GM12878 (cell line): ENCODE data around the gene NR2C2AP. TPM values are rescaled to one million over a fixed set of nuclear protein-coding genes. Genes with fewer than 3 reads are reported as not detected.

Experiments
- ATAC-seq: fragments of 200-7000 bp; cut with Tn5 transposase; 3 replicates; pipeline ENCODE4 v1.9.1; 2020; ENCODE audit warnings: mild to moderate bottlenecking, moderate library complexity
- BruUV-seq: library from RNA; stranded (reverse); fragments of 400-500 nt; replicated peaks from 2 replicates; lab custom pipeline; 2021; lab: Mats Ljungman, UMichigan
- CTCF ChIA-PET: fragments of 300-600 bp; sonication (Branson Sonifier 250); formaldehyde crosslinking; extraction: SDS; loops from one replicate; lab custom pipeline; 2021; ENCODE audit warnings: inconsistent platforms; lab: Yijun Ruan, JAX
- POLR2A ChIA-PET: fragments of 350-600 bp; formaldehyde crosslinking; extraction: SDS; loops from one replicate; lab custom pipeline; 2021; ENCODE audit warnings: inconsistent platforms; lab: Charles Lee
- RAD21 ChIA-PET: fragments of 300-600 bp; sonication (Branson Sonifier 250); formaldehyde crosslinking; loops from one replicate; lab custom pipeline; 2023; ENCODE audit warnings: antibody characterized with exemption; ENCODE audit not compliant: unreplicated experiment; lab: Charles Lee
- SMC1A ChIA-PET: fragments of 300-600 bp; sonication (Branson Sonifier 250); formaldehyde crosslinking; loops from one replicate; lab custom pipeline; 2023; ENCODE audit not compliant: unreplicated experiment, uncharacterized antibody; lab: Charles Lee
- DNase-seq: peaks from one replicate; pipeline ENCODE4 v3.0.0-alpha.2; 2011; ENCODE audit warnings: low read depth, low spot score
- FAIRE-seq: peaks from 3 replicates; lab custom pipeline; 2011; peaks lifted over from hg19 to GRCh38; lab: Jason Lieb, UNC
- H2AFZ ChIP-seq: 2 replicates; pipeline ENCODE4 v1.6.0; 2011; ENCODE audit warnings: low read depth, low read length, control low read depth; ENCODE audit not compliant: control insufficient read depth
- H3K27ac ChIP-seq: 2 replicates; pipeline ENCODE4 v1.5.1; 2011; ENCODE audit warnings: control low read depth; ENCODE audit not compliant: control insufficient read depth, insufficient read depth
- H3K27me3 ChIP-seq, 2 experiments: replicated peaks in 1 of 2; 2 replicates each; pipeline versions ENCODE4 v1.6.0 to v1.6.1; 2011; ENCODE audit warnings: low read length in 1 of 2; ENCODE audit not compliant: control insufficient read depth in 2 of 2, insufficient read depth in 2 of 2
- H3K36me3 ChIP-seq, 2 experiments: 2 replicates each; pipeline ENCODE4 v1.5.1; 2011; ENCODE audit warnings: low read length in 1 of 2; ENCODE audit not compliant: control insufficient read depth in 2 of 2, insufficient read depth in 2 of 2
- H3K4me1 ChIP-seq: 2 replicates; pipeline ENCODE4 v1.6.1; 2011; ENCODE audit warnings: mild to moderate bottlenecking, low read length, moderate library complexity, mixed read lengths; ENCODE audit not compliant: control insufficient read depth, insufficient read depth
- H3K4me2 ChIP-seq: 2 replicates; pipeline ENCODE4 v1.6.0; 2011; ENCODE audit warnings: control low read depth; ENCODE audit not compliant: control insufficient read depth, insufficient read depth
- H3K4me3 ChIP-seq: fragments of 200-600 bp; sonication (generic); 2 replicates; pipeline ENCODE4 v1.5.1; 2016
- H3K79me2 ChIP-seq: 2 replicates; pipeline ENCODE4 v1.6.0; 2011; ENCODE audit warnings: low read length; ENCODE audit not compliant: control insufficient read depth, insufficient read depth
- H3K9ac ChIP-seq: 2 replicates; pipeline ENCODE4 v1.8.0; 2011; ENCODE audit warnings: low read length, control low read depth, mixed read lengths; ENCODE audit not compliant: control insufficient read depth, insufficient read depth
- H3K9me3 ChIP-seq: replicated peaks from 3 replicates; pipeline ENCODE4 v1.5.1; 2011; ENCODE audit warnings: mild to moderate bottlenecking, low read length; ENCODE audit not compliant: control insufficient read depth, insufficient read depth
- H4K20me1 ChIP-seq: 2 replicates; pipeline ENCODE4 v1.6.0; 2011; ENCODE audit not compliant: control insufficient read depth, insufficient read depth
- ASH2L ChIP-seq: fragments of 300-600, 200-600 bp; sonication (generic); IDR thresholded peaks from 2 replicates; pipeline ENCODE4 v1.6.1; 2017; ENCODE audit warnings: low read depth, mild to moderate bottlenecking, borderline replicate concordance
- FOXM1 ChIP-seq: IDR thresholded peaks from 2 replicates; pipeline ENCODE4 v1.6.1; 2012; ENCODE audit warnings: low read depth, mild to moderate bottlenecking, inconsistent platforms, low read length, moderate library complexity
- MEF2A ChIP-seq: IDR thresholded peaks from 2 replicates; pipeline ENCODE4 v1.6.1; 2011; ENCODE audit warnings: low read depth, mild to moderate bottlenecking, low read length, moderate library complexity; ENCODE audit not compliant: insufficient read depth
- NBN ChIP-seq: fragments of 450-650 bp; IDR thresholded peaks from 2 replicates; pipeline ENCODE4 v1.6.1; 2016
- TCF7 ChIP-seq: IDR thresholded peaks from 2 replicates; pipeline ENCODE4 v1.6.1; 2014; ENCODE audit warnings: antibody characterized with exemption, borderline replicate concordance
- WRNIP1 ChIP-seq: IDR thresholded peaks from 2 replicates; pipeline ENCODE4 v1.6.1; 2011; ENCODE audit warnings: low read depth, low read length, improper control_type of control experiment, borderline replicate concordance
- ZNF217 ChIP-seq: fragments of 450-650 bp; IDR thresholded peaks from 2 replicates; pipeline ENCODE4 v1.6.1; 2017; ENCODE audit warnings: antibody characterized with exemption, mild to moderate bottlenecking
- whole genome bisulfite sequencing: methylation state at CpG from one replicate; pipeline ENCODE4 v1.1.6; 2016; ENCODE audit warnings: low lambda C conversion rate; ENCODE audit not compliant: insufficient replicate concordance, insufficient coverage; ENCODE audit errors: missing lambda C conversion rate; 5-methylcytosine and 5-hydroxymethylcytosine counted together
- in situ Hi-C: fragments of 300-500 bp; cut with MboI; formaldehyde crosslinking; loops from 9 replicates; pipeline ENCODE4 v1.14.3; 2018; ENCODE audit warnings: mixed read lengths
- intact Hi-C: fragments of 100-400 bp; cut with micrococcal nuclease; formaldehyde crosslinking; loops from one replicate; pipeline ENCODE4 v1.14.2; 2022; ENCODE audit not compliant: unreplicated experiment
- polyA plus RNA-seq, 11 experiments: library from polyadenylated mRNA; depleted of rRNA in 4 of 11; unstranded in 6 of 11; stranded (reverse) in 5 of 11; fragments of >200 nt; fragmentation: Nextera tagmentation in 4 of 11; fragmentation: Illumina TruSeq in 1 of 11; extraction: Ambion mirVana in 4 of 11; extraction: Trizol in 1 of 11; gene quantifications; 1 replicate in 1 of 11; 2 replicates in 10 of 11; pipeline versions ENCODE4 v1.2.1 to v1.2.3, GENCODE V29; 2011 to 2016; ENCODE audit warnings: inconsistent platforms in 2 of 11, missing spikeins in 2 of 11, low read depth in 1 of 11
- total RNA-seq, 4 experiments: library from RNA; depleted of rRNA in 3 of 4; stranded (reverse); fragments of >200 nt in 3 of 4; fragmentation: Illumina TruSeq in 1 of 4; extraction: Trizol in 1 of 4; gene quantifications; 2 replicates each; pipeline versions ENCODE4 v1.2.1 to v1.2.3, GENCODE V29; 2013 to 2021
- TF ChIP-seq, protein P1 (sequence below): IDR thresholded peaks from 2 replicates; pipeline ENCODE4 v1.6.1; 2012; ENCODE audit warnings: low read depth, low read length, improper control_type of control experiment
- TF ChIP-seq, protein P2 (sequence below), 3 experiments: IDR thresholded peaks in 2 of 3; conservative IDR thresholded peaks in 1 of 3; 2 replicates each; pipeline ENCODE4 v1.5.1; 2011; ENCODE audit warnings: low read depth in 3 of 3, low read length in 3 of 3, mild to moderate bottlenecking in 3 of 3, control low read depth in 2 of 3, moderate library complexity in 2 of 3, inconsistent platforms in 1 of 3, mixed read lengths in 1 of 3; ENCODE audit not compliant: control insufficient read depth in 2 of 3, insufficient read depth in 1 of 3; ENCODE audit errors: extremely low read depth in 1 of 3
- TF ChIP-seq, protein P3 (sequence below): fragments of 450-650 bp; IDR thresholded peaks from 2 replicates; pipeline ENCODE4 v1.6.1; 2017; ENCODE audit warnings: mild to moderate bottlenecking, moderate library complexity
- TF ChIP-seq, protein P4 (sequence below): IDR thresholded peaks from 2 replicates; pipeline ENCODE4 v1.6.1; 2011; ENCODE audit warnings: low read depth, mild to moderate bottlenecking, low read length, moderate library complexity, borderline replicate concordance; ENCODE audit errors: extremely low read depth
- TF ChIP-seq, protein P5 (sequence below): fragments of 450-650 bp; IDR thresholded peaks from 2 replicates; pipeline ENCODE4 v1.6.1; 2016; ENCODE audit warnings: mild to moderate bottlenecking

The NR2C2AP gene
- total and polyA plus RNA-seq, 10 of the 15 experiments (the other 5 are each of a cell fraction or from before 2014, with no cell fraction given) = 21.5 to 44.8 (median 28.1) TPM

DNA sequence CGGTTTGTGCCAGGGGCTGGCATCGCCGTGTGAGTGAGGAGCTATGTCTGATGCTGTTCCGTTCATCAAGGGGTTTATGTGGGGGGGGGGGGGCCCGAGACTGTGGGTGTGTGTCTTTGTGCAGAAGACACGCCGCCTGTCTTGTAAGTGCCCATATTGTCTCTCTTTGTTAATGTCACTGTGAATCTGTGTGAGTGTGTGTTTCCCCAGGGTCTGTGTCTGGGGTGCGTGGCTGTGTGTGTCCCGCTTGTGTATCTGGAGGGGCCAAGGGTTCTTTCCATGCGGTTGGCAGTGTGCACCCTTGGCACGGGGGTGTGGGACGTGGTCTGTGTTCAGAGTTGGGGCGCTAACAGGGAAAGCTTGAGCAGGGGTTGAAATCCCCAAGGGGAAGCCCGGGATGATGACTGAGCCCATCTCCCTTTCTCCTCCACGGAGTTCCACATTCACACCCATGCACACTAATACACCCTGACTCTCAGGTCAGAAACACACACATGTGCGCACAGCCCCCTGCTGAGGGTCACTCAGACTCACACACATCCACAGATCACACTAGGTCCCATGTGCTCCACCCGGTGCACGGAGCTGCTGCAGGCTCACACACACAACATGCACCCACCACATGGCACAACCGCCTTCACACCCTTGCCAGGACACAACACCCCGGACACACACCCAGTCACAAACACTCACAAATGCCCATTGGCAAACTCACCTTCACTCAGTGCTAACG lies 10.4 kb upstream of the NR2C2AP start:
- in situ Hi-C loops = no loop called here
- Histone ChIP-seq H4K20me1 (no peaks in the 10 kb centered on the region), H3K79me2 (no peaks in the 10 kb centered on the region), H3K9ac (no peak overlapping the region), H3K4me1 (peaks cover 10% of the 10 kb centered on the region; the same call in 1 of the 2 replicates), H3K4me3 (no peak overlapping the region), H3K9me3 (0 out of 3 replicates have a peak, but pooled peaks cover 2% of the 10 kb centered on the region), H3K27me3 (peaks cover 0 to 2% of the 10 kb centered on the region in 2 experiments; a peak in 1 of 4 replicates), H3K27ac (no peak overlapping the region), H3K36me3 (no peaks in the 10 kb centered on the region), H2AFZ (no peak overlapping the region), H3K4me2 (peak overlapping the region; percentile 25; the same call in 1 of the 2 replicates)
- ATAC-seq (peak; percentile 35), FAIRE-seq (peak; percentile 13), DNase-seq (no peak)
- BruUV-seq = no TSS peak
- ChIA-PET POLR2A (no interaction called here), CTCF (interaction anchor here (1.0 kb wide), 1 partner anchor 39 kb away, joined by 3 read pairs; no protein-coding TSS in a partner anchor), SMC1A (no interaction called here), RAD21 (no interaction called here)
- 14% methylated on average over 20 of the region's 21 CpGs for WGBS
- intact Hi-C loops = no loop called here
- no peak for TF ChIP-seq FOXM1
- no peak for TF ChIP-seq NBN
- TF ChIP-seq WRNIP1 = no peak
- no peak for TF ChIP-seq TCF7
- no peak for TF ChIP-seq ZNF217
- no peak for TF ChIP-seq ASH2L
- TF ChIP-seq, protein P1, sequence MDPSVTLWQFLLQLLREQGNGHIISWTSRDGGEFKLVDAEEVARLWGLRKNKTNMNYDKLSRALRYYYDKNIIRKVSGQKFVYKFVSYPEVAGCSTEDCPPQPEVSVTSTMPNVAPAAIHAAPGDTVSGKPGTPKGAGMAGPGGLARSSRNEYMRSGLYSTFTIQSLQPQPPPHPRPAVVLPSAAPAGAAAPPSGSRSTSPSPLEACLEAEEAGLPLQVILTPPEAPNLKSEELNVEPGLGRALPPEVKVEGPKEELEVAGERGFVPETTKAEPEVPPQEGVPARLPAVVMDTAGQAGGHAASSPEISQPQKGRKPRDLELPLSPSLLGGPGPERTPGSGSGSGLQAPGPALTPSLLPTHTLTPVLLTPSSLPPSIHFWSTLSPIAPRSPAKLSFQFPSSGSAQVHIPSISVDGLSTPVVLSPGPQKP = no peak
- TF ChIP-seq, protein P2, sequence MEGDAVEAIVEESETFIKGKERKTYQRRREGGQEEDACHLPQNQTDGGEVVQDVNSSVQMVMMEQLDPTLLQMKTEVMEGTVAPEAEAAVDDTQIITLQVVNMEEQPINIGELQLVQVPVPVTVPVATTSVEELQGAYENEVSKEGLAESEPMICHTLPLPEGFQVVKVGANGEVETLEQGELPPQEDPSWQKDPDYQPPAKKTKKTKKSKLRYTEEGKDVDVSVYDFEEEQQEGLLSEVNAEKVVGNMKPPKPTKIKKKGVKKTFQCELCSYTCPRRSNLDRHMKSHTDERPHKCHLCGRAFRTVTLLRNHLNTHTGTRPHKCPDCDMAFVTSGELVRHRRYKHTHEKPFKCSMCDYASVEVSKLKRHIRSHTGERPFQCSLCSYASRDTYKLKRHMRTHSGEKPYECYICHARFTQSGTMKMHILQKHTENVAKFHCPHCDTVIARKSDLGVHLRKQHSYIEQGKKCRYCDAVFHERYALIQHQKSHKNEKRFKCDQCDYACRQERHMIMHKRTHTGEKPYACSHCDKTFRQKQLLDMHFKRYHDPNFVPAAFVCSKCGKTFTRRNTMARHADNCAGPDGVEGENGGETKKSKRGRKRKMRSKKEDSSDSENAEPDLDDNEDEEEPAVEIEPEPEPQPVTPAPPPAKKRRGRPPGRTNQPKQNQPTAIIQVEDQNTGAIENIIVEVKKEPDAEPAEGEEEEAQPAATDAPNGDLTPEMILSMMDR (IDR thresholded peaks at IDR 0.05 in 2 of 3, conservative IDR thresholded peaks at IDR 0.05 in 1 of 3; ENCODE audit: control insufficient read depth in 2 of 3, extremely low read depth in 1 of 3, insufficient read depth in 1 of 3, low read depth in 3 of 3, low read length in 3 of 3) = no peak
- TF ChIP-seq, protein P3, sequence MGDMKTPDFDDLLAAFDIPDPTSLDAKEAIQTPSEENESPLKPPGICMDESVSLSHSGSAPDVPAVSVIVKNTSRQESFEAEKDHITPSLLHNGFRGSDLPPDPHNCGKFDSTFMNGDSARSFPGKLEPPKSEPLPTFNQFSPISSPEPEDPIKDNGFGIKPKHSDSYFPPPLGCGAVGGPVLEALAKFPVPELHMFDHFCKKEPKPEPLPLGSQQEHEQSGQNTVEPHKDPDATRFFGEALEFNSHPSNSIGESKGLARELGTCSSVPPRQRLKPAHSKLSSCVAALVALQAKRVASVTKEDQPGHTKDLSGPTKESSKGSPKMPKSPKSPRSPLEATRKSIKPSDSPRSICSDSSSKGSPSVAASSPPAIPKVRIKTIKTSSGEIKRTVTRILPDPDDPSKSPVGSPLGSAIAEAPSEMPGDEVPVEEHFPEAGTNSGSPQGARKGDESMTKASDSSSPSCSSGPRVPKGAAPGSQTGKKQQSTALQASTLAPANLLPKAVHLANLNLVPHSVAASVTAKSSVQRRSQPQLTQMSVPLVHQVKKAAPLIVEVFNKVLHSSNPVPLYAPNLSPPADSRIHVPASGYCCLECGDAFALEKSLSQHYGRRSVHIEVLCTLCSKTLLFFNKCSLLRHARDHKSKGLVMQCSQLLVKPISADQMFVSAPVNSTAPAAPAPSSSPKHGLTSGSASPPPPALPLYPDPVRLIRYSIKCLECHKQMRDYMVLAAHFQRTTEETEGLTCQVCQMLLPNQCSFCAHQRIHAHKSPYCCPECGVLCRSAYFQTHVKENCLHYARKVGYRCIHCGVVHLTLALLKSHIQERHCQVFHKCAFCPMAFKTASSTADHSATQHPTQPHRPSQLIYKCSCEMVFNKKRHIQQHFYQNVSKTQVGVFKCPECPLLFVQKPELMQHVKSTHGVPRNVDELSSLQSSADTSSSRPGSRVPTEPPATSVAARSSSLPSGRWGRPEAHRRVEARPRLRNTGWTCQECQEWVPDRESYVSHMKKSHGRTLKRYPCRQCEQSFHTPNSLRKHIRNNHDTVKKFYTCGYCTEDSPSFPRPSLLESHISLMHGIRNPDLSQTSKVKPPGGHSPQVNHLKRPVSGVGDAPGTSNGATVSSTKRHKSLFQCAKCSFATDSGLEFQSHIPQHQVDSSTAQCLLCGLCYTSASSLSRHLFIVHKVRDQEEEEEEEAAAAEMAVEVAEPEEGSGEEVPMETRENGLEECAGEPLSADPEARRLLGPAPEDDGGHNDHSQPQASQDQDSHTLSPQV = no peak
- no peak for TF ChIP-seq MEF2A
- TF ChIP-seq, protein P4, sequence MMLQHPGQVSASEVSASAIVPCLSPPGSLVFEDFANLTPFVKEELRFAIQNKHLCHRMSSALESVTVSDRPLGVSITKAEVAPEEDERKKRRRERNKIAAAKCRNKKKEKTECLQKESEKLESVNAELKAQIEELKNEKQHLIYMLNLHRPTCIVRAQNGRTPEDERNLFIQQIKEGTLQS = no peak
- TF ChIP-seq, protein P5, sequence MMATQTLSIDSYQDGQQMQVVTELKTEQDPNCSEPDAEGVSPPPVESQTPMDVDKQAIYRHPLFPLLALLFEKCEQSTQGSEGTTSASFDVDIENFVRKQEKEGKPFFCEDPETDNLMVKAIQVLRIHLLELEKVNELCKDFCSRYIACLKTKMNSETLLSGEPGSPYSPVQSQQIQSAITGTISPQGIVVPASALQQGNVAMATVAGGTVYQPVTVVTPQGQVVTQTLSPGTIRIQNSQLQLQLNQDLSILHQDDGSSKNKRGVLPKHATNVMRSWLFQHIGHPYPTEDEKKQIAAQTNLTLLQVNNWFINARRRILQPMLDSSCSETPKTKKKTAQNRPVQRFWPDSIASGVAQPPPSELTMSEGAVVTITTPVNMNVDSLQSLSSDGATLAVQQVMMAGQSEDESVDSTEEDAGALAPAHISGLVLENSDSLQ = no peak
